IPS-11a (cell line): ENCODE measurements around the gene FHDC1.

ENCODE experiments used
- H3K4me3 ChIP-seq: one replicate; pipeline ENCODE4 v1.5.1; 2013; ENCODE audit warnings: low read depth, low read length, control low read depth

FHDC1 gene

GRCh38 chr4:152979731-152980330 lies 43.7 kb downstream of the FHDC1 start:
- H3K4me3 ChIP-seq: no peak overlapping the region

GRCh38 chr4:152981278-152981677 lies 45.2 kb downstream of the FHDC1 start:
- H3K4me3 ChIP-seq: no peak overlapping the region

GRCh38 chr4:152981842-152982241 lies 45.7 kb downstream of the FHDC1 start:
- no peak overlapping the region for H3K4me3 ChIP-seq

GRCh38 chr4:152983221-152983620 lies 47.1 kb downstream of the FHDC1 start:
- no peak overlapping the region for H3K4me3 ChIP-seq

- H3K4me3 ChIP-seq: no peak overlapping the region
Observed at GRCh38 chr4:152983774-152984411, 47.8 kb downstream of the FHDC1 start.

- H3K4me3 ChIP-seq: no peak overlapping the region
Observed at GRCh38 chr4:152988721-152989553, 52.8 kb downstream of the FHDC1 start.

GRCh38 chr4:152989554-152989970 lies 53.4 kb downstream of the FHDC1 start:
- no peak overlapping the region for H3K4me3 ChIP-seq

- H3K4me3 ChIP-seq: no peak overlapping the region
Observed at GRCh38 chr4:152990471-152991131, 54.5 kb downstream of the FHDC1 start.

- no peak overlapping the region for H3K4me3 ChIP-seq
Observed at GRCh38 chr4:152991398-152991797, 55.3 kb downstream of the FHDC1 start.

- no peak overlapping the region for H3K4me3 ChIP-seq
Observed at GRCh38 chr4:152992027-152992426, 55.9 kb downstream of the FHDC1 start.

GRCh38 chr4:152992466-152992865 lies 56.3 kb downstream of the FHDC1 start:
- no peak overlapping the region for H3K4me3 ChIP-seq

- H3K4me3 ChIP-seq: no peak overlapping the region
Observed at GRCh38 chr4:152994038-152994437, 57.9 kb downstream of the FHDC1 start.

GRCh38 chr4:152996111-152996571 lies 60.0 kb downstream of the FHDC1 start:
- no peak overlapping the region for H3K4me3 ChIP-seq

GRCh38 chr4:152996672-152997071 lies 60.5 kb downstream of the FHDC1 start:
- no peak overlapping the region for H3K4me3 ChIP-seq

GRCh38 chr4:152997288-152997687 lies 61.2 kb downstream of the FHDC1 start:
- no peak overlapping the region for H3K4me3 ChIP-seq

- no peak overlapping the region for H3K4me3 ChIP-seq
Observed at GRCh38 chr4:152997771-152998487, 61.8 kb downstream of the FHDC1 start.

- no peak overlapping the region for H3K4me3 ChIP-seq
Observed at GRCh38 chr4:152998861-152999260, 62.7 kb downstream of the FHDC1 start.

- no peak overlapping the region for H3K4me3 ChIP-seq
Observed at GRCh38 chr4:152999346-153000075, 63.4 kb downstream of the FHDC1 start.

- no peak overlapping the region for H3K4me3 ChIP-seq
Observed at GRCh38 chr4:153000076-153000420, 63.9 kb downstream of the FHDC1 start.

GRCh38 chr4:153001626-153002025 lies 65.5 kb downstream of the FHDC1 start:
- no peak overlapping the region for H3K4me3 ChIP-seq
